SU-DHL-6 (cell line): ENCODE data around the gene ABLIM1.

ENCODE experiments used
- H2AFZ ChIP-seq: fragments of 200-600 bp; sonication (generic); 2 replicates; pipeline ENCODE4 v1.6.1; 2014; ENCODE audit warnings: low read depth, mild to moderate bottlenecking, moderate library complexity, mixed read lengths, antibody characterized with exemption, low read length; ENCODE audit not compliant: severe bottlenecking
- H3F3A ChIP-seq: fragments of 200-600 bp; shearing (Covaris generic); 2 replicates; pipeline ENCODE4 v1.6.0; 2016; ENCODE audit warnings: antibody characterized with exemption, mild to moderate bottlenecking; ENCODE audit not compliant: insufficient read depth
- H3K27ac ChIP-seq: fragments of 200-600 bp; sonication (generic); 2 replicates; pipeline ENCODE4 v1.5.1; 2016; ENCODE audit warnings: low read depth, mild to moderate bottlenecking, low read length, moderate library complexity, mixed read lengths
- H3K27me3 ChIP-seq: fragments of 200-600 bp; sonication (generic), shearing (Covaris generic); 2 replicates; pipeline ENCODE4 v1.6.0; 2014; ENCODE audit warnings: mild to moderate bottlenecking, low read length
- H3K36me3 ChIP-seq: fragments of 200-600 bp; sonication (generic); 2 replicates; pipeline ENCODE4 v1.6.1; 2014; ENCODE audit warnings: mild to moderate bottlenecking, low read length, mixed read lengths
- H3K4me2 ChIP-seq: fragments of 300-600, 200-600 bp; shearing (Covaris generic), sonication (generic); 2 replicates; pipeline ENCODE4 v1.6.0; 2014; ENCODE audit warnings: low read length, low read depth, mild to moderate bottlenecking; ENCODE audit not compliant: poor library complexity, severe bottlenecking
- H3K4me3 ChIP-seq: fragments of 200-600 bp; sonication (generic); 2 replicates; pipeline ENCODE4 v1.5.1; 2014; ENCODE audit warnings: antibody characterized with exemption, low read length, mild to moderate bottlenecking, mixed read lengths; ENCODE audit not compliant: insufficient read depth, poor library complexity, severe bottlenecking
- H3K79me2 ChIP-seq: fragments of 200-600 bp; sonication (generic); 2 replicates; pipeline ENCODE4 v1.6.1; 2014; ENCODE audit warnings: mild to moderate bottlenecking, low read length, moderate library complexity; ENCODE audit not compliant: insufficient read depth
- H3K9ac ChIP-seq: fragments of 200-600 bp; sonication (generic); 2 replicates; pipeline ENCODE4 v1.7.0; 2014; ENCODE audit warnings: mild to moderate bottlenecking, low read length
- H3K9me2 ChIP-seq: fragments of 200-600 bp; sonication (generic); replicated peaks from 2 replicates; pipeline ENCODE4 v1.6.1; 2014; ENCODE audit warnings: low read length; ENCODE audit not compliant: insufficient read depth
- H3K9me3 ChIP-seq: fragments of 200-600 bp; sonication (generic); 2 replicates; pipeline ENCODE4 v1.6.1; 2014; ENCODE audit warnings: low read length, mixed read lengths; ENCODE audit not compliant: insufficient read depth
- H4K20me1 ChIP-seq: fragments of 200-600 bp; sonication (generic); 2 replicates; pipeline ENCODE4 v1.6.1; 2014; ENCODE audit warnings: low read depth, mild to moderate bottlenecking, antibody characterized with exemption, low read length, moderate library complexity, mixed read lengths
- EZH2phosphoT487 ChIP-seq: fragments of 200-600 bp; sonication (generic), shearing (Covaris generic); conservative IDR thresholded peaks from 2 replicates; pipeline ENCODE4 v1.6.1; 2018; ENCODE audit warnings: mild to moderate bottlenecking, antibody characterized with exemption, low read length, moderate library complexity, mixed read lengths
- TF ChIP-seq, protein P1 (sequence below): fragments of 200-600 bp; sonication (generic); IDR thresholded peaks from one replicate; pipeline ENCODE4 v1.5.1; 2017; ENCODE audit warnings: antibody characterized with exemption, mild to moderate bottlenecking, low read length, moderate library complexity; ENCODE audit not compliant: insufficient read depth, poor library complexity, severe bottlenecking

ABLIM1 gene

DNA sequence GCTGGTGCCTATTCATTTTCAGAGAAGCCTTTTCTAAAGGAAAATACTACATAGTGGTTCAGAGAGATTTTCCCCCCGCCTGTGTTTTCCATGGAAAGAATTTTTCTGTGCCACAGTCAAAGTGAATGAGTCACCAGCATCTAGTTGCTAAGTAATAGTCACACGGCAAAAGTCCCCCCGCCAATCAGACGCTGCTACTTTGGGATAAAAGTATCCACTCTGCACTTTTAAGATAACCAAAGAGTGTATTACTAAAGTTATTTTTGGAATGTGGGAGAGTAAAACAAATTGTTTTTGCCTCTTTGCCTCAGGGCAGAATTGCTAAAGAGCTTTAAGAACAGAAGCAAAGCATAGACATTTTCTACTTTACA is 23.5 kb downstream of the ABLIM1 start:
- H2AFZ ChIP-seq, result no peak overlapping the region
- H3K36me3 ChIP-seq, result no peaks in the 10 kb centered on the region
- no peaks in the 10 kb centered on the region for H3K79me2 ChIP-seq
- no peaks in the 10 kb centered on the region; the same call in 1 of the 2 replicates for H3K27me3 ChIP-seq
- H3K4me2 ChIP-seq, result no peak overlapping the region
- TF ChIP-seq, protein P1, sequence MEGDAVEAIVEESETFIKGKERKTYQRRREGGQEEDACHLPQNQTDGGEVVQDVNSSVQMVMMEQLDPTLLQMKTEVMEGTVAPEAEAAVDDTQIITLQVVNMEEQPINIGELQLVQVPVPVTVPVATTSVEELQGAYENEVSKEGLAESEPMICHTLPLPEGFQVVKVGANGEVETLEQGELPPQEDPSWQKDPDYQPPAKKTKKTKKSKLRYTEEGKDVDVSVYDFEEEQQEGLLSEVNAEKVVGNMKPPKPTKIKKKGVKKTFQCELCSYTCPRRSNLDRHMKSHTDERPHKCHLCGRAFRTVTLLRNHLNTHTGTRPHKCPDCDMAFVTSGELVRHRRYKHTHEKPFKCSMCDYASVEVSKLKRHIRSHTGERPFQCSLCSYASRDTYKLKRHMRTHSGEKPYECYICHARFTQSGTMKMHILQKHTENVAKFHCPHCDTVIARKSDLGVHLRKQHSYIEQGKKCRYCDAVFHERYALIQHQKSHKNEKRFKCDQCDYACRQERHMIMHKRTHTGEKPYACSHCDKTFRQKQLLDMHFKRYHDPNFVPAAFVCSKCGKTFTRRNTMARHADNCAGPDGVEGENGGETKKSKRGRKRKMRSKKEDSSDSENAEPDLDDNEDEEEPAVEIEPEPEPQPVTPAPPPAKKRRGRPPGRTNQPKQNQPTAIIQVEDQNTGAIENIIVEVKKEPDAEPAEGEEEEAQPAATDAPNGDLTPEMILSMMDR, result no peak
- no peak for TF ChIP-seq EZH2phosphoT487
- no peaks in the 10 kb centered on the region for H3F3A ChIP-seq
- no peaks in the 10 kb centered on the region for H3K9me2 ChIP-seq
- H3K9ac ChIP-seq, result no peak overlapping the region
- no peaks in the 10 kb centered on the region for H3K9me3 ChIP-seq
- no peak overlapping the region for H3K27ac ChIP-seq
- no peaks in the 10 kb centered on the region for H4K20me1 ChIP-seq
- H3K4me3 ChIP-seq, result no peak overlapping the region

- H3K27ac ChIP-seq, result no peak overlapping the region
- H3K79me2 ChIP-seq, result no peaks in the 10 kb centered on the region
- H3K9ac ChIP-seq, result no peak overlapping the region
- no peaks in the 10 kb centered on the region for H3F3A ChIP-seq
- no peaks in the 10 kb centered on the region for H3K9me3 ChIP-seq
- no peaks in the 10 kb centered on the region for H3K9me2 ChIP-seq
- no peak overlapping the region for H3K4me2 ChIP-seq
- H2AFZ ChIP-seq, result no peak overlapping the region
- H3K4me3 ChIP-seq, result no peak overlapping the region
- H3K27me3 ChIP-seq, result no peaks in the 10 kb centered on the region; the same call in 1 of the 2 replicates
- TF ChIP-seq, protein P1, result no peak
- no peak for TF ChIP-seq EZH2phosphoT487
- H4K20me1 ChIP-seq, result no peaks in the 10 kb centered on the region
- H3K36me3 ChIP-seq, result no peaks in the 10 kb centered on the region
Measured at GRCh38 chr10:114632869-114633715, 25.0 kb downstream of the ABLIM1 start.

DNA sequence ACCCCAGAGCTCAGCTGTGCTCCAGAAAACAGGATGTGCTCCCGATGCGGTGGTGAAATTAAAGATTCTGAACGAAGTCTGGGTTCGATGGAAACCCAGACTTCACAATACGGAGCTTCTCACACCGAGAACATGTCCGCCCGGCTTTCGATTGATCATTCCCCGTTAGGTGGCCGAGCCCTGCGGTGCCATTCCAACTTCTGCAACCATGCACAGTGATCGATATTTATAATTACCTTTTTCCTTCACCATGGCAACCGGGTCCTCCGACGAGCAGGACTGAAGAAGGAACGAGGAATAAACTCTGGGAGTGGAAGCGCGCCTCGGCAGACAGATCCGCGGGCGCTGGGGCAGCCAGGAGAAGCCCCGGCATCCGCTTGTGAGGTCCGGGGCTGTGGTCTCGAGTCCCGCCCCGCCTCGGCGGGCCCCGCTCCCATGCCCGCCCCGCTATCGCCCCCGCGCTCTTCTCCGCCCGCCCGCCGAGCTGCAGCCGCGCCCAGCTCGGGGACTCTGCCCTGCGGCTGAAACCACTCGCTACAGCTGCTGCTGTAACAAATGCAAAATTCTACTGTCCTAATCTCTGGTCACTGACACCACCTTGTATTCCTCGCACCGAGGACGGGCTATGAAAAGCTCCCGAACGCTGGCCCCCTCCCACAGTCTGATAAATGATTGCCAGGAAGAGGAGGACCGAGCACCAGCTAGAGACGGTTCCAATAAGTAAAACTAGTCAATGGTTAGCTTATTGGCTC is 26.2 kb downstream of the ABLIM1 start:
- Histone ChIP-seq H4K20me1 (no peaks in the 10 kb centered on the region), H3K9me3 (no peaks in the 10 kb centered on the region), H3K9ac (no peak overlapping the region), H3K4me2 (no peak overlapping the region), H3K79me2 (no peaks in the 10 kb centered on the region), H2AFZ (no peak overlapping the region), H3K9me2 (no peaks in the 10 kb centered on the region), H3F3A (no peaks in the 10 kb centered on the region), H3K4me3 (no peak overlapping the region), H3K36me3 (no peaks in the 10 kb centered on the region), H3K27ac (no peak overlapping the region), H3K27me3 (no peaks in the 10 kb centered on the region; the same call in 1 of the 2 replicates)
- no peak for TF ChIP-seq EZH2phosphoT487
- TF ChIP-seq, protein P1, result no peak
